Suprapubic skin (tissue), 4 donors: ENCODE results near the gene LRCOL1. TPM values are rescaled to one million over a fixed set of nuclear protein-coding genes. Genes with fewer than 3 reads are reported as not detected.

Source experiments
- DNase-seq, 2 donors: peaks; one replicate each; pipeline ENCODE4 v3.0.0-alpha.2; 2019; ENCODE audit warnings: low spot score in 2 of 2
- H3K27ac ChIP-seq: fragments of 200-600 bp; sonication (generic); one replicate; pipeline ENCODE4 v1.5.1; 2019
- H3K27me3 ChIP-seq: fragments of 200-600 bp; sonication (generic); one replicate; pipeline ENCODE4 v1.5.1; 2019
- H3K36me3 ChIP-seq: fragments of 200-600 bp; sonication (generic); one replicate; pipeline ENCODE4 v1.5.1; 2019
- H3K4me1 ChIP-seq: fragments of 200-600 bp; sonication (generic); one replicate; pipeline ENCODE4 v1.5.1; 2019
- H3K4me3 ChIP-seq: fragments of 200-600 bp; sonication (generic); one replicate; pipeline ENCODE4 v1.5.1; 2019; ENCODE audit warnings: mild to moderate bottlenecking
- H3K9me3 ChIP-seq: fragments of 200-600 bp; sonication (generic); one replicate; pipeline ENCODE4 v1.5.1; 2019
- CTCF ChIP-seq, 2 donors: fragments of 200-600 bp in 1 of 2; fragments of 450-650 bp in 1 of 2; sonication (generic) in 1 of 2; IDR thresholded peaks; one replicate each; pipeline ENCODE4 v1.5.1; 2016 to 2019; ENCODE audit warnings: antibody characterized with exemption in 2 of 2, mild to moderate bottlenecking in 1 of 2, moderate library complexity in 1 of 2
- EP300 ChIP-seq: sonication (generic); formaldehyde crosslinking; IDR thresholded peaks from one replicate; pipeline ENCODE4 v1.6.1; 2017; ENCODE audit warnings: antibody characterized with exemption
- POLR2A ChIP-seq, 2 donors: fragments of 450-650 bp; IDR thresholded peaks; one replicate each; pipeline ENCODE4 v1.6.1; 2017; ENCODE audit warnings: antibody characterized with exemption in 2 of 2, mild to moderate bottlenecking in 2 of 2, moderate library complexity in 2 of 2
- POLR2AphosphoS5 ChIP-seq, 3 donors: sonication (generic); formaldehyde crosslinking; IDR thresholded peaks; one replicate each; pipeline ENCODE4 v1.6.1; 2017; ENCODE audit warnings: antibody characterized with exemption in 3 of 3
- WGBS: methylation state at CpG from one replicate; pipeline ENCODE4 v1.1.5; 2018; 5-methylcytosine and 5-hydroxymethylcytosine counted together
- total RNA-seq, 4 donors: library from RNA; depleted of rRNA; stranded (reverse); fragments of >200 nt; gene quantifications; one replicate each; pipeline ENCODE4 v1.1.0, GENCODE V29; 2016

LRCOL1 gene
- total RNA-seq, 4 donors from 2014 or later: not detected

DNA sequence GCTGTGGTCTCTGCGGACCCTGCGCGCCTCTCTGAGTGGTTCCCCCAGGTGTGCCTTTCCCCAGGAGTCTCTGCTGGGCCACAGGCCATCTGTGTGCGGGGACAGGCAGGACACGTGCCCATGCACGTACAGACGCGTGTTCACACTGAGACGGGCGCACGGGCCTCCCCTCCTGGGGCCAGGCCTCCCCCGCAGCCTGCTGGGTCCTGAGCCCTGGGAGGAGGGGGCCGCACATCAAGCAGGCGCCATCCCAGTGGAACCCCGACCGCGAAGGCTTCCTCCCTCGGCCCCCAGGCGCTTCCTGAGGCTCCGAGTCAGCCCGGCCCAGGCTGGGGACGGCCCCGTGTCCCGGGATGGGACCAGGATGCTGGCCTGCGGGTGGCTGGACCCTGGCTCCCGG, 39.7 kb downstream of the LRCOL1 start:
- TF ChIP-seq EP300 (no peak), POLR2A (IDR thresholded peaks at IDR 0.05) (no peak), CTCF (IDR thresholded peaks at IDR 0.05) (no peak), POLR2AphosphoS5 (IDR thresholded peaks at IDR 0.05) (no peak)
- no peaks in the 10 kb centered on the region for H3K4me1 ChIP-seq
- H3K4me3 ChIP-seq: no peak overlapping the region
- H3K36me3 ChIP-seq: peaks cover 61% of the 10 kb centered on the region
- no peaks in the 10 kb centered on the region for H3K9me3 ChIP-seq
- WGBS: 88% methylated on average over 15 of the region's 26 CpGs
- no peaks in the 10 kb centered on the region for H3K27me3 ChIP-seq
- no peak overlapping the region for H3K27ac ChIP-seq
- DNase-seq: no peak

GRCh38 chr12:132569856-132570480, 40.4 kb downstream of the LRCOL1 start:
- Histone ChIP-seq H3K27ac (no peak overlapping the region), H3K27me3 (no peaks in the 10 kb centered on the region), H3K4me1 (no peaks in the 10 kb centered on the region), H3K36me3 (peaks cover 54% of the 10 kb centered on the region), H3K4me3 (no peak overlapping the region), H3K9me3 (no peaks in the 10 kb centered on the region)
- TF ChIP-seq POLR2A (IDR thresholded peaks at IDR 0.05) (no peak), EP300 (no peak), POLR2AphosphoS5 (IDR thresholded peaks at IDR 0.05) (no peak), CTCF (IDR thresholded peaks at IDR 0.05) (no peak)
- DNase-seq: no peak
- 94% methylated on average over 31 of the region's 55 CpGs for WGBS

DNA sequence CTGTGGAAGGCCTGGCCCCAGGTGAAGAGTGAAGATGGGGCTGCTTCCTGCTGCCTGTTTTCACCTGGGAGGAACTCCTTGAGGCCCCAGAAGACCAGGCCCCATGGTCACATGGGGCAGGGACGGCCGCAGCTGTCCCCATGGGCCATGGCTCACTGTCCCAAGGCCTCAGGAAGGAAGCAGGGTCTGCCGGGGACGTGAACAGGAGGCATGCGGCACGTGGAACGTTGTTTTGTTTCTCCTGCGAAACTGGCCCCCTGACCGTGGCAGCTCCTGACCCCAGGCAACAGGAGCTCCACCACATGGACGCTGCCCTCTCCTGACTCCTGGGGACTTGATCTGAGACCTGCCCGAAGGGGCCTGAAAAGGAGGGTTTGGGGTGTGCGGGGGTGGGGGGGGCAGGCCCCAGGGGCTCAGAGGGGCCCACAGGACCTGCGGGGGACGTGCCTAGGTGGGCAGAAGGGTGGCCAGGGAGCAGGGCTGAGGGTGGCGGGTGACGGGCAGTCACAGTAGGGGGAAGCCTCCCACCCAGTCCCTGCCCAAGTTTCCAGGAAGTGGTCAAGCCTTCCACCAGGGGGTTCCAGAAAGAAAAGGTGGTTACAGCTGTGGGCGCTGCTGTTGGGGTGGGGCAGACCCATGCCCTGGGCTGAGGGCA, 41.4 kb downstream of the LRCOL1 start:
- Histone ChIP-seq H3K4me3 (no peak overlapping the region), H3K27ac (no peak overlapping the region), H3K4me1 (no peaks in the 10 kb centered on the region), H3K27me3 (no peaks in the 10 kb centered on the region), H3K9me3 (no peaks in the 10 kb centered on the region), H3K36me3 (peaks cover 44% of the 10 kb centered on the region)
- DNase-seq: no peak
- WGBS: 85% methylated on average over 10 of the region's 17 CpGs
- no peak for TF ChIP-seq POLR2A (IDR thresholded peaks at IDR 0.05)
- TF ChIP-seq POLR2AphosphoS5 (IDR thresholded peaks at IDR 0.05): no peak
- TF ChIP-seq EP300: no peak
- no peak for TF ChIP-seq CTCF (IDR thresholded peaks at IDR 0.05)

DNA sequence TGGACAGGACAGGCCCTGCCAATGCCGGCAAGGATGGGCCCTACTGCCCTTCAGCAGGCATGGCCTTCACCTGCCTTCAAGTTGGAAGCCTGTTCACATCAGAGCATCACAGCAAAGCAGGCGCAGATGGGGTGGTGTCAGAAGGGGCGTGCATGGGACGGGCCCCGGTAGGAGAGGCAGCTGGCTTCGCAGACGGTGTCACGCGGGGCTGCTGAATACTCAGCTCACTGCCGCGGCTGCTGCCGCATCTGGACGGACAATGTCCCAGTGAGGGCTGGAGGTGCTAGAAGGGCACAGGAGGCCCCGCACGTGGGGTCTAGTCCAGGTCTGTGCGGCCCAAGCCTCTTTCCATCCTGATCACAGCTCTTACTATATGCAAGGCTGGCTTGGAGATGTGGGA, 42.1 kb downstream of the LRCOL1 start:
- Histone ChIP-seq H3K4me3 (no peak overlapping the region), H3K36me3 (peaks cover 37% of the 10 kb centered on the region), H3K9me3 (no peaks in the 10 kb centered on the region), H3K4me1 (no peaks in the 10 kb centered on the region), H3K27ac (no peak overlapping the region), H3K27me3 (no peaks in the 10 kb centered on the region)
- WGBS: 100% methylated on average over 1 of the region's 16 CpGs
- no peak for DNase-seq
- no peak for TF ChIP-seq POLR2AphosphoS5 (IDR thresholded peaks at IDR 0.05)
- TF ChIP-seq EP300: no peak
- no peak for TF ChIP-seq POLR2A (IDR thresholded peaks at IDR 0.05)
- no peak for TF ChIP-seq CTCF (IDR thresholded peaks at IDR 0.05)

GRCh38 chr12:132566516-132567131, 43.8 kb downstream of the LRCOL1 start:
- Histone ChIP-seq H3K27ac (no peak overlapping the region), H3K36me3 (peaks cover 21% of the 10 kb centered on the region), H3K4me3 (no peak overlapping the region), H3K9me3 (no peaks in the 10 kb centered on the region), H3K4me1 (no peaks in the 10 kb centered on the region), H3K27me3 (no peaks in the 10 kb centered on the region)
- WGBS: 85% methylated on average over 7 of the region's 25 CpGs
- DNase-seq: no peak
- TF ChIP-seq POLR2AphosphoS5 (IDR thresholded peaks at IDR 0.05): no peak
- TF ChIP-seq POLR2A (IDR thresholded peaks at IDR 0.05): no peak
- TF ChIP-seq CTCF (IDR thresholded peaks at IDR 0.05): no peak
- TF ChIP-seq EP300: no peak
